ENCODE data around the gene DCDC1.

Gene DCDC1

DNA sequence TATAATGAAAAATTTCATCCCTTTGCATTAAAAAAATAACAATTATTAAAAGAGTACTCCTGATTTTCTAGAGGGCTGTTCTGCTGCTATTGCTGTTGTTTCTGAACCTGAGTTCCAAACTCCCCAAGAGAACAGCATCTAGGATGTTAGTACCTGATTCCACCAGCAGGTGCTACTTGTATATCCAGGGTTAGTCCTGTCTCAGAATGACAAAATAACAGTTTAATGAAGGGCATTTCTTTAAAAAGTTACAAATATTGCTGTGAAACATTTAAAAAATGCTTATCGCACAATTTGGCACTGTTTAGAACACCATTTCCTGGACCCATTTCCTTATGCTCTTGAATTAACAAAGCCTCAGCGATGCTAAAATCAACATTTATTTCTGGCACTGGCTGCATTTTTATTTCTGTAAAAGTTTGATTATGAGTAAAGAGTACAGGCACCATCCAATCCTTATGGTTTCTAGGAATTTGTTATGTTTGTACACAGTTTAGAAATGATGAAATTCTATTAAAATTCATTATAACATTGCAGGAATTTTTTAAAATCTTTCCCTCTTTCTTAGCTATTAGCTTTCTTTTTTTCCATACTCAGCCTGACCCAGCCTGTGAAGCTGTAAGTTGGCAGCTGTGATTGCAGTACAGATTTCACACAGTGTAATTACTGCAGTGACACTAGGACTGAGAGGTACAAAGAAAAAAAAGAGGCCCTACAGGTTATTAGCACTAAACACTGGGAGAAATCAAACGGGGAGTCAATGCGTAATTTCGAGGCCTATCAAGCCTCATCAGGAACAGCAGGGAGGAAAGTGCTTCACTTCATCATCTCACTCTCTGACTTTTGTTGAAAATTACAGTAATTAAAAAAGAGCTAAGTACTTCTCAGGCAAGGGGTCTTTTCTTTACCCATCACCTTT lies 208.8 kb downstream of the DCDC1 start:
- no peak for TF ChIP-seq SIN3A (IDR thresholded peaks at IDR 0.05; ENCODE audit: borderline replicate concordance, insufficient read depth, low read length)
- TF ChIP-seq FOXP2 (optimal IDR thresholded peaks at IDR 0.05; ENCODE audit: borderline replicate concordance, extremely low read depth, extremely low read length, insufficient read depth), result no peak
- TF ChIP-seq, protein P1, sequence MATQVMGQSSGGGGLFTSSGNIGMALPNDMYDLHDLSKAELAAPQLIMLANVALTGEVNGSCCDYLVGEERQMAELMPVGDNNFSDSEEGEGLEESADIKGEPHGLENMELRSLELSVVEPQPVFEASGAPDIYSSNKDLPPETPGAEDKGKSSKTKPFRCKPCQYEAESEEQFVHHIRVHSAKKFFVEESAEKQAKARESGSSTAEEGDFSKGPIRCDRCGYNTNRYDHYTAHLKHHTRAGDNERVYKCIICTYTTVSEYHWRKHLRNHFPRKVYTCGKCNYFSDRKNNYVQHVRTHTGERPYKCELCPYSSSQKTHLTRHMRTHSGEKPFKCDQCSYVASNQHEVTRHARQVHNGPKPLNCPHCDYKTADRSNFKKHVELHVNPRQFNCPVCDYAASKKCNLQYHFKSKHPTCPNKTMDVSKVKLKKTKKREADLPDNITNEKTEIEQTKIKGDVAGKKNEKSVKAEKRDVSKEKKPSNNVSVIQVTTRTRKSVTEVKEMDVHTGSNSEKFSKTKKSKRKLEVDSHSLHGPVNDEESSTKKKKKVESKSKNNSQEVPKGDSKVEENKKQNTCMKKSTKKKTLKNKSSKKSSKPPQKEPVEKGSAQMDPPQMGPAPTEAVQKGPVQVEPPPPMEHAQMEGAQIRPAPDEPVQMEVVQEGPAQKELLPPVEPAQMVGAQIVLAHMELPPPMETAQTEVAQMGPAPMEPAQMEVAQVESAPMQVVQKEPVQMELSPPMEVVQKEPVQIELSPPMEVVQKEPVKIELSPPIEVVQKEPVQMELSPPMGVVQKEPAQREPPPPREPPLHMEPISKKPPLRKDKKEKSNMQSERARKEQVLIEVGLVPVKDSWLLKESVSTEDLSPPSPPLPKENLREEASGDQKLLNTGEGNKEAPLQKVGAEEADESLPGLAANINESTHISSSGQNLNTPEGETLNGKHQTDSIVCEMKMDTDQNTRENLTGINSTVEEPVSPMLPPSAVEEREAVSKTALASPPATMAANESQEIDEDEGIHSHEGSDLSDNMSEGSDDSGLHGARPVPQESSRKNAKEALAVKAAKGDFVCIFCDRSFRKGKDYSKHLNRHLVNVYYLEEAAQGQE (IDR thresholded peaks at IDR 0.05; ENCODE audit: insufficient read depth in 1 of 2, low read depth in 2 of 2, low read length in 2 of 2), result no peak
- TF ChIP-seq POLR2AphosphoS5 (IDR thresholded peaks at IDR 0.05; ENCODE audit: low read depth, low read length), result no peak
- TF ChIP-seq TAF1 (IDR thresholded peaks at IDR 0.05; ENCODE audit: borderline replicate concordance, insufficient read depth, low read length), result no peak

DNA sequence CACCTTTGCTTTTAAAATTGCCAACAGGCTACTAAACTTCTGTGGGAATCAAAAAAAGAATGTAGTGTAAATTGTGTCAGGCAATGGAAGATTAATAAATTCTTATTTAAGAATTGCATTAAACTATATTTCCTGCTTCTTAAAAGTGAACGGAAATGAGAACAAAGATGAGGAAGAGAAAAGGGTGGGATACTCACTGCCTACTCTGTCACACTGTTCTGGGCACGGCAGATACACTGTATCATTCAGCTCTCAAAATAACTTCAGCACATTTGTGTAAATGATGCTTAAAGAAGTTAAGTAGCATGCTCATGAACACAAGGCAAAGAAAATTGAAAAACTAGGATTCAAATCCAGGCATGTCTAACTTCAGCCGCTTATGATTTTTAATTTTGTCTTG lies 218.7 kb downstream of the DCDC1 start:
- TF ChIP-seq POLR2AphosphoS5 (IDR thresholded peaks at IDR 0.05; ENCODE audit: low read depth, low read length) (no peak), TAF1 (IDR thresholded peaks at IDR 0.05; ENCODE audit: borderline replicate concordance, insufficient read depth, low read length) (no peak), SIN3A (IDR thresholded peaks at IDR 0.05; ENCODE audit: borderline replicate concordance, insufficient read depth, low read length) (no peak), FOXP2 (optimal IDR thresholded peaks at IDR 0.05; ENCODE audit: borderline replicate concordance, extremely low read depth, extremely low read length, insufficient read depth) (no peak)
- TF ChIP-seq, protein P1 (IDR thresholded peaks at IDR 0.05; ENCODE audit: insufficient read depth in 1 of 2, low read depth in 2 of 2, low read length in 2 of 2), result no peak

DNA sequence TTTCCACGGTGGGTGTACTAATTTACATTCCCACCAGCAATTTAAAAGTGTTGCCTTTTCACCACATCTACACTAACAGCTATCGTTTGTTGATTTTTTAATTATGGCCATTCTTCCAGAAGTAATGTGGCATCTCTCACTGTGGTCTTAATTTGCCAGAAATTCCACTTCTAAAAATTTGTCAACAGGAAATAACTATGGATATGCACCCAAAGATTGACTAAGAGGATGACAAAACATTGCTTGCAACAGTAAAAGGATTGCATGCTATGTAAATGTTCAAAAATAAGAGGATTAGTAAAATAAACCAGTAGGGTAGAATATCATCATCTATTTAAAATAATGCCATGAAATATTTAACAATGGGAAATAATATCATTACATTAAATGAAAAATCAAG lies 219.5 kb downstream of the DCDC1 start:
- no peak for TF ChIP-seq POLR2AphosphoS5 (IDR thresholded peaks at IDR 0.05; ENCODE audit: low read depth, low read length)
- no peak for TF ChIP-seq TAF1 (IDR thresholded peaks at IDR 0.05; ENCODE audit: borderline replicate concordance, insufficient read depth, low read length)
- no peak for TF ChIP-seq FOXP2 (optimal IDR thresholded peaks at IDR 0.05; ENCODE audit: borderline replicate concordance, extremely low read depth, extremely low read length, insufficient read depth)
- no peak for TF ChIP-seq SIN3A (IDR thresholded peaks at IDR 0.05; ENCODE audit: borderline replicate concordance, insufficient read depth, low read length)
- TF ChIP-seq, protein P1 (IDR thresholded peaks at IDR 0.05; ENCODE audit: insufficient read depth in 1 of 2, low read depth in 2 of 2, low read length in 2 of 2), result no peak

DNA sequence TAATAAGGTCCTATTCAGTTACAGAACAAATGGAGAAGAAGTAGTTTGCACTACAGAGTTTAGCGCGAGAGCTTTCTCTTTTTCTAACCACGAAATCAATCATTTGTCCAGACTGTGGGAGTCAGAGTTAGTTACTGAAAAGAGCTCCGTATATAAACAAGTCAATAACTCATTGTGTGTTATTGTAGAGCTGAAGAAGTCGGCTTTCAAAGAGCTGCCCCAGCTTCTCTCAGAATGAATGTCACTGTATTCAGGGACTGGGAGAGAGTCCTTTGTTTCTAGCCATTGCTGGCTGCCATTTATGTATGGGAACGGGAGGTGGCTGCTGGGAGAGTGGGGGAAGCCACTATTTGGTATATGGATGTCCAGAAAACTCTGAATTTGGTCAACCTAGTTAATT lies 227.8 kb downstream of the DCDC1 start:
- TF ChIP-seq, protein P1 (IDR thresholded peaks at IDR 0.05; ENCODE audit: insufficient read depth in 1 of 2, low read depth in 2 of 2, low read length in 2 of 2), result no peak
- TF ChIP-seq POLR2AphosphoS5 (IDR thresholded peaks at IDR 0.05; ENCODE audit: low read depth, low read length) (no peak), FOXP2 (optimal IDR thresholded peaks at IDR 0.05; ENCODE audit: borderline replicate concordance, extremely low read depth, extremely low read length, insufficient read depth) (no peak), TAF1 (IDR thresholded peaks at IDR 0.05; ENCODE audit: borderline replicate concordance, insufficient read depth, low read length) (no peak), SIN3A (IDR thresholded peaks at IDR 0.05; ENCODE audit: borderline replicate concordance, insufficient read depth, low read length) (no peak)

Measured in PFSK-1 (cell line).